KMS-11 (cell line): ENCODE results near the gene REPS2.
"Not testable (repeated sequence)": the region's sequence is repeated elsewhere in the genome, so short reads cannot be mapped to it uniquely, and the experiment has no call there.

Experiments used
- H2AFZ ChIP-seq: fragments of 200-600 bp; sonication (generic); 2 replicates; pipeline ENCODE4 v1.6.1; 2016; ENCODE audit warnings: antibody characterized with exemption, mixed run types, low read depth
- H3K27ac ChIP-seq: fragments of 200-600 bp; sonication (generic); 2 replicates; pipeline ENCODE4 v1.6.1; 2016; ENCODE audit warnings: mild to moderate bottlenecking, mixed run types
- H3K27me3 ChIP-seq: fragments of 200-600 bp; sonication (generic); 2 replicates; pipeline ENCODE4 v1.6.1; 2017; ENCODE audit warnings: mild to moderate bottlenecking, low read depth, mixed run types, moderate library complexity; ENCODE audit not compliant: insufficient read depth
- H3K36me3 ChIP-seq: fragments of 200-600 bp; sonication (generic); 2 replicates; pipeline ENCODE4 v1.6.1; 2017; ENCODE audit warnings: mild to moderate bottlenecking, mixed run types; ENCODE audit not compliant: insufficient read depth
- H3K4me1 ChIP-seq: fragments of 200-600 bp; sonication (generic); 2 replicates; pipeline ENCODE4 v1.6.1; 2016; ENCODE audit warnings: mild to moderate bottlenecking, low read depth, mixed run types; ENCODE audit not compliant: poor library complexity, severe bottlenecking
- H3K4me2 ChIP-seq: fragments of 200-600 bp; sonication (generic); 2 replicates; pipeline ENCODE4 v1.7.0; 2016; ENCODE audit warnings: mild to moderate bottlenecking, mixed run types
- H3K4me3 ChIP-seq: fragments of 200-600 bp; sonication (generic); IDR thresholded peaks from 2 replicates; pipeline ENCODE4 v1.6.1; 2017; ENCODE audit warnings: low read depth, low read length, mixed read lengths; ENCODE audit not compliant: insufficient read depth
- H3K79me2 ChIP-seq: fragments of 200-600 bp; sonication (generic); 2 replicates; pipeline ENCODE4 v1.6.1; 2016; ENCODE audit warnings: low read depth, mixed run types; ENCODE audit not compliant: insufficient read depth
- H3K9ac ChIP-seq: fragments of 200-600 bp; sonication (generic); 2 replicates; pipeline ENCODE4 v1.6.1; 2016; ENCODE audit warnings: mild to moderate bottlenecking, mixed run types
- H4K20me1 ChIP-seq: fragments of 200-600 bp; sonication (generic); 2 replicates; pipeline ENCODE4 v1.6.1; 2016; ENCODE audit warnings: mild to moderate bottlenecking, mixed run types; ENCODE audit not compliant: insufficient read depth
- TF ChIP-seq, protein P1 (sequence below): fragments of 200-600 bp; sonication (generic); conservative IDR thresholded peaks from 2 replicates; pipeline ENCODE4 v1.6.1; 2017; ENCODE audit warnings: low read depth, mild to moderate bottlenecking, antibody characterized with exemption, low read length, moderate library complexity, mixed read lengths

REPS2 gene

DNA sequence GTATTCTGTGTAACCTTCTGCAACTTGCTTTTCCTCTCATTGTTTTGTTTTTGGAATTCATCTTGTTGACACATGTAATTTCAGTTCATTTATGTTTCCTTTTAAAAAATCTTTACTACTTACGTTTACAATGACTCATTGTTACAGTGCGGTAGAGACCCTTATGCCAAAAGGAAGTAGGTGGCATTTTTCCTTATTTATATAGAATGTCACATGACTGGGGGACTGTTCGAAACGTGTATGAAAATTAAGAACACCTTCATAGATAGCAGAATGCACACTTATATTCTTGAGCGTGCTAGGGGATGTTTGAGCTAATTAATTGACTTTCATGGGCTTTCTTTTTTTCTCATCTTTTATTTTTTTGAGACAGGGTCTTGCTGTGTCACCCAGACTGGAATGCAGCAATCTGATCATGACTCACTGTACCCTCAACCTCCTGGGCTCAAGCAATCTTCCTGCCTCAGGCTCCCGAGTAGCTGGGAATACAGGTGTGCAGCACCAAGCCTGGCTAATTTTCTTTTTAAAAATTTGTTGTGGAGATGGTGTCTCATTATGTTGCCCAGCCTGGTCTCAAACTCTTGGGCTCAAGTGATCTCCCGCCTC is 7.3 kb downstream of the REPS2 start:
- no peak overlapping the region for H3K4me2 ChIP-seq
- H3K27ac ChIP-seq, result no peak overlapping the region
- H3K9ac ChIP-seq, result no peak overlapping the region

DNA sequence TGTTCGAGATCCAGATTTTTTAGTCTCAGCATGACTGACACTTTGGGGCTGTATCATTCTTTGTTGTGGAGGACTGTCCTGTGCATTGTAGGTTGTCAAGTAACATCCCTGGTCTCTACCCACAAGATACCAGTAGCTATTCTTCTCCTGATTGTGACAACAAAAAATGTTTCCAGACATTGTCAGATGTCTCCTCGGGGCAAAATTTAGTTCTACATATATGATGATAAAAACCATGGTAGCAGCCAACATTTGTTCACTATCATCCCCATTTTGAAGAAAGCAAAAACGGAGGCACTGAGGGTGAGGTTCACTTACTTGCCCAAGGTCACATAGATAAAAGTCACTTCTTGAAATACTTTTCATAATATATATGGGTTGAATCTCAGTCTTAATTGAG is 11.3 kb downstream of the REPS2 start:
- no peak overlapping the region for H3K9ac ChIP-seq
- H4K20me1 ChIP-seq, result no peaks in the 10 kb centered on the region
- H3K27ac ChIP-seq, result no peak overlapping the region
- no peaks in the 10 kb centered on the region for H3K36me3 ChIP-seq
- no peaks in the 10 kb centered on the region for H3K79me2 ChIP-seq
- H2AFZ ChIP-seq, result no peak overlapping the region
- TF ChIP-seq, protein P1, sequence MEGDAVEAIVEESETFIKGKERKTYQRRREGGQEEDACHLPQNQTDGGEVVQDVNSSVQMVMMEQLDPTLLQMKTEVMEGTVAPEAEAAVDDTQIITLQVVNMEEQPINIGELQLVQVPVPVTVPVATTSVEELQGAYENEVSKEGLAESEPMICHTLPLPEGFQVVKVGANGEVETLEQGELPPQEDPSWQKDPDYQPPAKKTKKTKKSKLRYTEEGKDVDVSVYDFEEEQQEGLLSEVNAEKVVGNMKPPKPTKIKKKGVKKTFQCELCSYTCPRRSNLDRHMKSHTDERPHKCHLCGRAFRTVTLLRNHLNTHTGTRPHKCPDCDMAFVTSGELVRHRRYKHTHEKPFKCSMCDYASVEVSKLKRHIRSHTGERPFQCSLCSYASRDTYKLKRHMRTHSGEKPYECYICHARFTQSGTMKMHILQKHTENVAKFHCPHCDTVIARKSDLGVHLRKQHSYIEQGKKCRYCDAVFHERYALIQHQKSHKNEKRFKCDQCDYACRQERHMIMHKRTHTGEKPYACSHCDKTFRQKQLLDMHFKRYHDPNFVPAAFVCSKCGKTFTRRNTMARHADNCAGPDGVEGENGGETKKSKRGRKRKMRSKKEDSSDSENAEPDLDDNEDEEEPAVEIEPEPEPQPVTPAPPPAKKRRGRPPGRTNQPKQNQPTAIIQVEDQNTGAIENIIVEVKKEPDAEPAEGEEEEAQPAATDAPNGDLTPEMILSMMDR, result no peak
- no peak overlapping the region for H3K4me3 ChIP-seq
- no peaks in the 10 kb centered on the region for H3K27me3 ChIP-seq
- H3K4me1 ChIP-seq, result peaks cover 28% of the 10 kb centered on the region
- H3K4me2 ChIP-seq, result no peak overlapping the region

More for the DNA sequence above, 7.3 kb downstream of the REPS2 start:
- Histone ChIP-seq H3K27me3 (no peaks in the 10 kb centered on the region), H3K4me1 (peaks cover 33% of the 10 kb centered on the region), H3K36me3 (no peaks in the 10 kb centered on the region), H4K20me1 (no peaks in the 10 kb centered on the region), H3K4me3 (no peak overlapping the region), H3K79me2 (no peaks in the 10 kb centered on the region), H2AFZ (no peak overlapping the region)
- TF ChIP-seq, protein P1, result no peak

DNA sequence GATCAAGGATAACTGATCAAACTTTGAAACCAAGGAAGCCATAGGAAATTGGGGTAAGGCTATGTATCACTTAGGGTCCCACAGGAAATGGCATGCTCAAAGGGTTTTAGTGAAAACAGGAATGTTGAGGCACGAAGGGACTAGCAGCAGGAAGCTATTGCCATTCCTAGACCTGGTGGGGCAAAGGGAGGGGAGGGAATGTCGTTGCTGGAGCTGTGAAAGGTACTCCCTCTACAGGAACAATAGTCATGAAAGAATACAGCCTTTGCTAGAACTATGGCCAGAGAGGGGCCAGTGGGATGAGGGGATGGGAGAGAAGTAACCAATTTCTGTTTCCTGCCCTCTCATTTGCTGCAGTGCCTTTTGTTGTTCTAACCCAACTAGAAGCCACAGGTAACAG is 11.9 kb downstream of the REPS2 start:
- TF ChIP-seq, protein P1, result no peak
- H3K4me2 ChIP-seq, result no peak overlapping the region
- H3K4me1 ChIP-seq, result peaks cover 28% of the 10 kb centered on the region

DNA sequence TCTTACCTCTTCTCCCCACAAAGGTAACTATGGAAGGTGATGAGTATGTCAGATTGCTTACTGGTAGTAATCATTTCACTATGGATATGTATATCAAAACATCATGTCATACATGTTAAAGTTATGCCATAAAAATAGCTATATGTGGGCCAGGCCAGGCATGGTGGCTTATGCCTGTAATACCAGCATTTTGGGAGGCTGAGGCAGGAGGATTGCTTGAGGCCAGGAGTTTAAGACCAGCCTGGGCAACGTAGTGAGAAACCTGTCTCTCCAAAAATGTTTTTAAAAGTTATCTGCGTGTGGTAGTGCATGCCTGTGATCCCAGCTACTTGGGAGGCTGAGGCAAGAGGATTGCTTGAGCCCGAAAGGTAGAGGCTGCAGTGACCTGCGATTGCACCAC is 16.2 kb downstream of the REPS2 start:
- not testable (repeated sequence) for H3K27me3 ChIP-seq, H3K9ac ChIP-seq, H3K36me3 ChIP-seq, H3K4me2 ChIP-seq, H4K20me1 ChIP-seq, H3K4me1 ChIP-seq, H3K79me2 ChIP-seq, H3K27ac ChIP-seq, H2AFZ ChIP-seq, H3K4me3 ChIP-seq

More for the DNA sequence above, 11.9 kb downstream of the REPS2 start:
- H4K20me1 ChIP-seq, result no peaks in the 10 kb centered on the region
- H3K36me3 ChIP-seq, result no peaks in the 10 kb centered on the region
- H3K27me3 ChIP-seq, result no peaks in the 10 kb centered on the region
- no peak overlapping the region for H2AFZ ChIP-seq
- H3K27ac ChIP-seq, result no peak overlapping the region
- no peak overlapping the region for H3K4me3 ChIP-seq
- no peak overlapping the region for H3K9ac ChIP-seq
- no peaks in the 10 kb centered on the region for H3K79me2 ChIP-seq

DNA sequence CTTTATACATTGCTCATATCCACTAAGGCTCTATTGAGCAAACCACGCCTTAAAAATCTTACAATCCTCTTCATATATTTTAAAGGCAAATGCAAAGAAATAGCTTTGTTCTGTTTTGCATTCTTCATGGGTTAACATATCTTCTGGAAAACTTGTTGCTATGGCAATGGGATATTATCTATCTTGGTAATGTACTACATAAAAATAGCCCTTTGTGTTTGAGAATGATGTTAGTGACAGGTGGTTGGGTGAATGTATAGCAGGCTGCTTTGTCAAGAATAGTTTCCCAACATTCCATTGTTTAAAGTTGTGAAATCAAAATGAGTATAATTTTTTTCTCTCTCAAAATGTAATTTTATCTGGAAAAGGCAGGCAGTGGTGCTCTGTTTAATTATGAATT is 16.8 kb downstream of the REPS2 start:
- Histone ChIP-seq H3K4me3 (no peak overlapping the region), H2AFZ (no peak overlapping the region), H4K20me1 (no peaks in the 10 kb centered on the region), H3K27me3 (no peaks in the 10 kb centered on the region), H3K9ac (no peak overlapping the region), H3K4me1 (no peaks in the 10 kb centered on the region), H3K79me2 (no peaks in the 10 kb centered on the region), H3K36me3 (no peaks in the 10 kb centered on the region), H3K27ac (no peak overlapping the region), H3K4me2 (no peak overlapping the region)
- TF ChIP-seq, protein P1, result no peak

DNA sequence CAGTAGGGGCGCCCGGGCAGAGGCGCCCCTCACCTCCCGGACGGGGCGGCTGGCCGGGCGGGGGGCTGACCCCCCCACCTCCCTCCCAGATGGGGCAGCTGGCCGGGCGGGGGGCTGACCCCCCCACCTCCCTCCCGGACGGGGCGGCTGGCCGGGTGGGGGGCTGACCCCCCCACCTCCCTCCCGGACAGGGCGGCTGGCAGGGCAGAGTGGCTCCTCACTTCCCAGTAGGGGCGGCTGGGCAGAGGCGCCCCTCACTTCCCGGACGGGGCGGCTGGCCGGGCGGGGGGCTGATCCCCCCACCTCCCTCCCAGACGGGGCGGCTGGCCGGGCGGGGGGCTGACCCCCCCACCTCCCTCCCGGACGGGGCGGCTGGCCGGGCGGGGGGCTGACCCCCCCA is 18.5 kb downstream of the REPS2 start:
- H3K27me3 ChIP-seq, H2AFZ ChIP-seq, H3K79me2 ChIP-seq, H3K9ac ChIP-seq, H3K27ac ChIP-seq, H3K4me3 ChIP-seq, H3K4me2 ChIP-seq, H3K4me1 ChIP-seq, H4K20me1 ChIP-seq, H3K36me3 ChIP-seq: not testable (repeated sequence)
